ENCODE data around the gene TMEM167A. TPM values are rescaled to one million over a fixed set of nuclear protein-coding genes. Genes with fewer than 3 reads are reported as not detected.

TMEM167A gene
- total RNA-seq, 1 donor from 2014 or later, result 113 TPM

DNA sequence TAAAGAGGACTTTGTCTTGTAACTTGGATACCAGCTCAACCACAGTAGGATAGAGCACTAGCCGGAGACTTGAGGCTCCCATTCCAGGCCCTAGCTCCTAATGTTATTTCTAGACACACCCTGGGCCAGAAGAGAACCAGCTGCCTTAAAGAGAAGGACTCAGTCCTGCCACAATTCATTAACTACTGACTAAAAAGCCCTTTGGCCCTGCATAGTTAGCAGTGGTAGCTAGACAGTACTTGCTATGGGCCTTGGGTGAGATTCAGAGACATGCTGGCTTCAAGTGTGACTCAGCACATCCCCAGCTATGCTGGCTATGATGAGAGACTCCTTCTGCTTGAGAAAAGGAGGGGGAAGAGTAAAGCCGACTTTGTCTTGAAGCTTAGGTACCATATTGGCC lies 47.3 kb downstream of the TMEM167A start:
- Mint-ChIP-seq H3K9me3 (ENCODE audit: low read depth) (no peaks in the 10 kb centered on the region), H3K27ac (ENCODE audit: unreplicated experiment) (no peak overlapping the region), H3K4me3 (ENCODE audit: unreplicated experiment) (no peak overlapping the region), H3K36me3 (ENCODE audit: low read depth) (no peaks in the 10 kb centered on the region), H3K4me1 (ENCODE audit: low read depth) (peaks cover 7% of the 10 kb centered on the region), H3K27me3 (ENCODE audit: low read depth) (no peaks in the 10 kb centered on the region)
- TF ChIP-seq CTCF (IDR thresholded peaks at IDR 0.05), result no peak
- no peak for DNase-seq (ENCODE audit: low spot score)

GRCh38 chr5:83026930-83027687 lies 50.1 kb downstream of the TMEM167A start:
- DNase-seq (ENCODE audit: low spot score), result no peak
- Mint-ChIP-seq H3K4me1 (ENCODE audit: low read depth) (peaks cover 6% of the 10 kb centered on the region), H3K9me3 (ENCODE audit: low read depth) (no peaks in the 10 kb centered on the region), H3K4me3 (ENCODE audit: unreplicated experiment) (no peak overlapping the region), H3K36me3 (ENCODE audit: low read depth) (no peaks in the 10 kb centered on the region), H3K27me3 (ENCODE audit: low read depth) (no peaks in the 10 kb centered on the region), H3K27ac (ENCODE audit: unreplicated experiment) (no peak overlapping the region)
- no peak for TF ChIP-seq CTCF (IDR thresholded peaks at IDR 0.05)

- Mint-ChIP-seq H3K4me3 (ENCODE audit: unreplicated experiment) (no peak overlapping the region), H3K27me3 (ENCODE audit: low read depth) (no peaks in the 10 kb centered on the region), H3K36me3 (ENCODE audit: low read depth) (no peaks in the 10 kb centered on the region), H3K4me1 (ENCODE audit: low read depth) (peaks cover 4% of the 10 kb centered on the region), H3K27ac (ENCODE audit: unreplicated experiment) (no peak overlapping the region), H3K9me3 (ENCODE audit: low read depth) (no peaks in the 10 kb centered on the region)
- no peak for TF ChIP-seq CTCF (IDR thresholded peaks at IDR 0.05)
- no peak for DNase-seq (ENCODE audit: low spot score)
These were observed 50.7 kb downstream of the TMEM167A start for GRCh38 chr5:83026516-83026915.

GRCh38 chr5:83025690-83026478 lies 51.3 kb downstream of the TMEM167A start:
- no peaks in the 10 kb centered on the region for H3K27me3 Mint-ChIP-seq (ENCODE audit: low read depth)
- no peak for TF ChIP-seq CTCF (IDR thresholded peaks at IDR 0.05)
- no peaks in the 10 kb centered on the region for H3K9me3 Mint-ChIP-seq (ENCODE audit: low read depth)
- H3K27ac Mint-ChIP-seq (ENCODE audit: unreplicated experiment), result no peak overlapping the region
- no peak for DNase-seq (ENCODE audit: low spot score)
- peaks cover 4% of the 10 kb centered on the region for H3K4me1 Mint-ChIP-seq (ENCODE audit: low read depth)
- H3K36me3 Mint-ChIP-seq (ENCODE audit: low read depth), result no peaks in the 10 kb centered on the region
- H3K4me3 Mint-ChIP-seq (ENCODE audit: unreplicated experiment), result no peak overlapping the region

DNA sequence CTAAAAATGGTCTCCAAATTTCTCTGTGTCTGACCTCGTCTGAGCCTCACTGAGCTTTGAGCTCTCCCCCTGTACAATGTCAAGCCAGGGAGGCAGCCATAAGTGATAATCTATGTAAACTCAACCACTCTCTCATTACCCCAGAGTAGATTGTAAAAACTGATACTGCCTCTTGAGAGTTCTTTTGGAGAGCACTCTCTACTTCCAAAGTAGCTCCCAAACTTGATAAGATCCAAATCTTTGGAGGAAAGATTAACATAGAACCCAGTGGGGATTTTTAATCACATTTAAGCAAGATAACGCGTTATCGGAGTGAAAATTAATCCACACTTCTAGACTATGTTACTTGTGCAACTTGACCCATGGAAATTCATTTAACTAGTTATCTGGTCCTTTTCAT lies 54.9 kb downstream of the TMEM167A start:
- no peak overlapping the region for H3K4me3 Mint-ChIP-seq (ENCODE audit: unreplicated experiment)
- no peaks in the 10 kb centered on the region for H3K27me3 Mint-ChIP-seq (ENCODE audit: low read depth)
- no peak for TF ChIP-seq CTCF (IDR thresholded peaks at IDR 0.05)
- H3K27ac Mint-ChIP-seq (ENCODE audit: unreplicated experiment), result no peak overlapping the region
- DNase-seq (ENCODE audit: low spot score), result no peak
- peaks cover 4% of the 10 kb centered on the region for H3K9me3 Mint-ChIP-seq (ENCODE audit: low read depth)
- no peaks in the 10 kb centered on the region for H3K4me1 Mint-ChIP-seq (ENCODE audit: low read depth)
- H3K36me3 Mint-ChIP-seq (ENCODE audit: low read depth), result peaks cover 2% of the 10 kb centered on the region
